Right atrium auricular region (tissue), 2 donors: Measurements from ENCODE around the gene HMBS. TPM values are rescaled to one million over a fixed set of nuclear protein-coding genes. Genes with fewer than 3 reads are reported as not detected.

ENCODE experiments used
- DNase-seq: peaks from one replicate; pipeline ENCODE4 v3.0.0-alpha.2; 2019; ENCODE audit warnings: low spot score
- H3K27ac ChIP-seq, 2 donors: fragments of 200-600 bp; sonication (generic); 1 replicate in 1 of 2; 2 replicates in 1 of 2; pipeline ENCODE4 v1.5.1; 2016 to 2019
- H3K27me3 ChIP-seq, 2 donors: fragments of 200-600 bp; sonication (generic); one replicate each; pipeline versions ENCODE4 v1.5.1 to v1.6.0; 2017 to 2019
- H3K36me3 ChIP-seq: fragments of 200-600 bp; sonication (generic); one replicate; pipeline ENCODE4 v1.5.1; 2016
- H3K4me1 ChIP-seq, 2 donors: fragments of 200-600 bp; sonication (generic); one replicate each; pipeline versions ENCODE4 v1.5.1 to v1.6.0; 2017 to 2019
- H3K4me3 ChIP-seq, 2 donors: fragments of 200-600 bp; sonication (generic); 1 replicate in 1 of 2; 2 replicates in 1 of 2; pipeline ENCODE4 v1.5.1; 2017 to 2019; ENCODE audit warnings: mild to moderate bottlenecking in 1 of 2, moderate library complexity in 1 of 2
- H3K9me3 ChIP-seq, 2 donors: fragments of 200-600 bp; sonication (generic); one replicate each; pipeline ENCODE4 v1.5.1; 2019
- total RNA-seq, 2 donors: library from RNA; depleted of rRNA; stranded (reverse); fragments of >200 nt; gene quantifications; one replicate each; pipeline ENCODE4 v1.1.0, GENCODE V29; 2016
- TF ChIP-seq, protein P1 (sequence below), 2 donors: fragments of 200-600 bp; sonication (generic); IDR thresholded peaks; one replicate each; pipeline ENCODE4 v1.5.1; 2019; ENCODE audit warnings: antibody characterized with exemption in 2 of 2

The HMBS gene
- total RNA-seq, 2 donors from 2014 or later, result 4.9 to 13.3 TPM

DNA sequence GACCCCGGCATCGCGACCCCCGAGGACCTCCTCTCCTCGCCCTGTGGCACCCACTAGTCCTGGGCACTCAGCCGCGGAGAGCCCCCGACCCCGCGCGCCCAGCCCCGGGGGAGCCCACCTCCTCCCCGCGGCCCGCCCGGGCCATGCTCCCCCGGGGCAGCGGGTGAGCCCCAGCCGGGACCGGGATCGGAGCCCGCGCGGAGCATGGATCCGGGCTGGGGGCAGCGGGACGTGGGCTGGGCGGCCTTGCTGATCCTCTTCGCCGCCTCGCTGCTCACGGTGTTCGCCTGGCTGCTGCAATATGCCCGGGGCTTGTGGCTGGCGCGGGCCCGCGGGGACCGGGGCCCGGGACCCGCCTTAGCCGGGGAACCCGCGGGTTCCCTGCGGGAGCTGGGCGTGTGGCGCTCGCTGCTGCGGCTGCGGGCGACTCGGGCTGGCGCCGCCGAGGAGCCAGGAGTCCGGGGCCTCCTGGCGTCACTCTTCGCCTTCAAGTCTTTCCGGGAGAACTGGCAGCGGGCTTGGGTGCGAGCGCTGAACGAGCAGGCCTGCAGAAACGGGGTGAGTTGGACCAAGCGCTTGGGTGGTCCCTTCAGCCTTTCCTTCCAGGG, 23.0 kb downstream of the HMBS start:
- peaks cover 0 to 35% of the 10 kb centered on the region in 2 donors for H3K4me1 ChIP-seq
- peak overlapping the region; percentile 79 to 86 for H3K4me3 ChIP-seq
- H3K36me3 ChIP-seq, result peaks cover 19% of the 10 kb centered on the region
- TF ChIP-seq, protein P1, sequence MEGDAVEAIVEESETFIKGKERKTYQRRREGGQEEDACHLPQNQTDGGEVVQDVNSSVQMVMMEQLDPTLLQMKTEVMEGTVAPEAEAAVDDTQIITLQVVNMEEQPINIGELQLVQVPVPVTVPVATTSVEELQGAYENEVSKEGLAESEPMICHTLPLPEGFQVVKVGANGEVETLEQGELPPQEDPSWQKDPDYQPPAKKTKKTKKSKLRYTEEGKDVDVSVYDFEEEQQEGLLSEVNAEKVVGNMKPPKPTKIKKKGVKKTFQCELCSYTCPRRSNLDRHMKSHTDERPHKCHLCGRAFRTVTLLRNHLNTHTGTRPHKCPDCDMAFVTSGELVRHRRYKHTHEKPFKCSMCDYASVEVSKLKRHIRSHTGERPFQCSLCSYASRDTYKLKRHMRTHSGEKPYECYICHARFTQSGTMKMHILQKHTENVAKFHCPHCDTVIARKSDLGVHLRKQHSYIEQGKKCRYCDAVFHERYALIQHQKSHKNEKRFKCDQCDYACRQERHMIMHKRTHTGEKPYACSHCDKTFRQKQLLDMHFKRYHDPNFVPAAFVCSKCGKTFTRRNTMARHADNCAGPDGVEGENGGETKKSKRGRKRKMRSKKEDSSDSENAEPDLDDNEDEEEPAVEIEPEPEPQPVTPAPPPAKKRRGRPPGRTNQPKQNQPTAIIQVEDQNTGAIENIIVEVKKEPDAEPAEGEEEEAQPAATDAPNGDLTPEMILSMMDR (IDR thresholded peaks at IDR 0.05), result no peak
- no peak for DNase-seq
- H3K27ac ChIP-seq, result peak overlapping the region; percentile 78
- H3K27me3 ChIP-seq, result no peaks in the 10 kb centered on the region
- no peaks in the 10 kb centered on the region for H3K9me3 ChIP-seq

DNA sequence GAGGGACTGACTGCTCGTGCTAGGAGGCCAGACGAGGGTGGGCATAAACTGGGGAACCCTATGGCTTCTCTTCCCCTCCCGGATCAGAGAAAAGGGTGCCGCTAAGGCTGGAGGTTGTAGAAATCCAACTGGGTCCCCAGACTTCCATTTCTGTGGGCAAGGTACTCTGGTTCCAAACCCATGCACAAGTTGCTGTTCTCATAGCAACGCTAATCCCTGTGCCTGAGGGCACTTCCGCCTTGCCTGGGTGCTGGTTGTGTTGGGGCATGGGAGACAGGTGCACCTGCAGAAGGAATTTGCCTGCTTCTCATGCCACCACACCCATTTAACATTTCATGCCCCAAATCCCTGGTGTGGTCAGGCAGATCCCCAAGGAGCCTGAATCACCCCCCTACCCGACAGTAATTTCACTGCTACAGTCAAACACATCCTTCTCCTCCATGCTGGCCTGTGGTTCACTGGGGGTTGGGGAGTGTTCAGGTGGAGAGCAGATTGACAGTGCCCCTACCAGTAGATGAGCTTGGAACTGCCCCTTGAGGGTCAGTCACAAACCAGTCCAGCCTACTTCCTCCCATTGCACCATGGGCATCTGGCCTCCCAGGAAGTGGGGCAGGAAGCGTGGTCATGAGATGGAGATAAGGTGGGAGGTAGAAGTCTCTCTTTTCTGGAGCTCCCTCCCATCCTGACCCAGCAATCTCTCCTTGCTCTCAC, 23.6 kb downstream of the HMBS start:
- Histone ChIP-seq H3K9me3 (no peaks in the 10 kb centered on the region), H3K36me3 (peaks cover 24% of the 10 kb centered on the region), H3K4me1 (peaks cover 0 to 28% of the 10 kb centered on the region in 2 donors), H3K27me3 (no peaks in the 10 kb centered on the region), H3K27ac (peak overlapping the region; percentile 78), H3K4me3 (peak overlapping the region; percentile 79 to 86)
- TF ChIP-seq, protein P1 (IDR thresholded peaks at IDR 0.05), result no peak
- DNase-seq, result no peak

DNA sequence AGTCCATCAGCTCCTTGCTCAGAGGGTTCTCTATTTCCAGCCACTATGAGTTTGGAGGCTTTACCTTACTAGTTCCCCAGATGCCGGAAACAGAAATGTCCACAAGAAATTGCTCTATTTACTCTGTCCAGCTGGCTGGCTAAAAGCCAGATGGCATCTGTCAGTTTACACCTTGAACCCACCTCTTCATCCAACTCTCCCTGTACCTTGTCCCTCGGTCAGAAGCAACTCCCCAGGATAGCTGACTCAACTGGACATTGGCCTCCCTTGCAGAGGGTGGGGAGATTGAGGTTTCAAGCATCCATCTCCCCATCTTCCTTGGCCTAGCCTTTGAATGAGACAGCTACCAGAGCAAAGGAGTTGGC, 24.2 kb downstream of the HMBS start:
- Histone ChIP-seq H3K4me1 (peaks cover 0 to 26% of the 10 kb centered on the region in 2 donors), H3K9me3 (no peaks in the 10 kb centered on the region), H3K36me3 (peaks cover 28% of the 10 kb centered on the region), H3K27ac (no peak overlapping the region), H3K4me3 (peak overlapping the region in 1 of 2 donors; percentile 86), H3K27me3 (no peaks in the 10 kb centered on the region)
- DNase-seq, result no peak
- TF ChIP-seq, protein P1 (IDR thresholded peaks at IDR 0.05), result no peak

DNA sequence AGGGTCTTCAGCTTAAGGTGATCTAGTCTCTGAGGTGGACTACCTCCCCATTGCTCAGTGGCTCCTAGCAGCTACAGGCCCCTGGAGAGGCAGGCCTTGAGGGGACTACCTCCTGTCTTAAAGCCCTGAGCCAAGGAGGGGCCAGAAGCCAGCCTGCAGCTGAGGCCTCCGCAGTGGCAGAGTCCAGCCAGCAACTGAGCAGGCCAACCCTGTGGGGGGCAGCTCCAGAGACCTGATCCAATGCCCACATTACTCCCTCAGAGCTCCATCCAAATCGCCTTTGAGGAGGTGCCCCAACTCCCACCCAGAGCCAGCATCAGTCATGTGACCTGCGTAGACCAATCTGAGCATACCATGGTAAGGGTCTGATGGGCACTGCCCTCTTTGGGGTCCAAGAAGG, 25.2 kb downstream of the HMBS start:
- H3K36me3 ChIP-seq, result peaks cover 35% of the 10 kb centered on the region
- DNase-seq, result no peak
- TF ChIP-seq, protein P1 (IDR thresholded peaks at IDR 0.05), result no peak
- no peaks in the 10 kb centered on the region for H3K27me3 ChIP-seq
- no peaks in the 10 kb centered on the region for H3K9me3 ChIP-seq
- no peak overlapping the region for H3K4me3 ChIP-seq
- no peak overlapping the region for H3K27ac ChIP-seq
- peaks cover 0 to 26% of the 10 kb centered on the region in 2 donors for H3K4me1 ChIP-seq

DNA sequence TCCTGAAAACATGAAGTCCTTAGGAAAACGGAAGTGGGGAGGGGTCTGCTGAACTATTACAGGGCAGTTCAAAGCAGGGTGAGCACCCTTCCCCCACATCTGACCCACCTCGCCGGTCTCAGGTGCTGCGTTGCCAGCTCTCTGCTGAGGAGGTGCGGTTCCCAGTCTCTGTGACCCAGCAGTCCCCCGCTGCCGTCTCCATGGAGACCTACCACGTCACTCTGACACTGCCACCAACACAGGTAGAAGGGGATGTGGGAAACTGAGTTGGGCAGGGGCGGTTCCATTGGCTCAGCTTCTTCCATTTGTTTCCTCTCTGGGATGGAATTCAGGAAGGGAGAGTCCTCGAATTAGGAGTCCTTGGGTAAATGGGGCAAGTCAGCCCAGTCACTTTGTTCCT, 25.8 kb downstream of the HMBS start:
- no peak for DNase-seq
- TF ChIP-seq, protein P1 (IDR thresholded peaks at IDR 0.05), result no peak
- peaks cover 0 to 26% of the 10 kb centered on the region in 2 donors for H3K4me1 ChIP-seq
- peaks cover 35% of the 10 kb centered on the region for H3K36me3 ChIP-seq
- H3K27ac ChIP-seq, result no peak overlapping the region
- no peaks in the 10 kb centered on the region for H3K27me3 ChIP-seq
- no peaks in the 10 kb centered on the region for H3K9me3 ChIP-seq
- no peak overlapping the region for H3K4me3 ChIP-seq
